Measurements from ENCODE around the gene NUDT12.

DNA sequence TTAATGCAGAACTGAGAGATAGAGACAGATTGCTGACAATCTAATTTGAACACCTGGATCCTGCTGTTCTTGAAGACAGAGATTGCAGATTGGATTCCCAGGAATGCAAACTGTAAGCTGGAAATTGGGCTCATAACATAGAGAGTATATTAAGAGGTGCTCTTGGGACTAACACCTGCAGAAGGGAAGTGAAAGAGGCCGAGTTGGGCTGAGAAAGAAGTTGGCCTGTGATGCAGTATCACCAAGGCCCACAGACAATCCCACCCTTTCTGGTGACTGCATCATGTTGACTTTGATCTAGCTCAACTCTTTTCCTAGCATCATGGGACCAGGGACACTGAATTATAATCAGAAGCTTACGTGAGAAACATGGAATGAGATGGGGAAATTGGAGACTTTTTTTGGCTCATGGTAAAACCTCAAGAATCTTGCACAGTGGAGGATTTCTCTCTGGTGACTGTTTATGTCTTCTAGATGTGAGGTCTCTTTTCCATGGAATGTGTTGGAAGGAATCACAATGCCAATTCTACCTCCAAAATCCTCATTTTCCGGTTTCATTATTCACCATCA lies 36.5 kb upstream of the NUDT12 start:
- TF ChIP-seq CTCF (IDR thresholded peaks at IDR 0.05) (no peak), EZH2 (IDR thresholded peaks at IDR 0.05) (no peak)
